ENCODE data around the gene KIZ.

DNA sequence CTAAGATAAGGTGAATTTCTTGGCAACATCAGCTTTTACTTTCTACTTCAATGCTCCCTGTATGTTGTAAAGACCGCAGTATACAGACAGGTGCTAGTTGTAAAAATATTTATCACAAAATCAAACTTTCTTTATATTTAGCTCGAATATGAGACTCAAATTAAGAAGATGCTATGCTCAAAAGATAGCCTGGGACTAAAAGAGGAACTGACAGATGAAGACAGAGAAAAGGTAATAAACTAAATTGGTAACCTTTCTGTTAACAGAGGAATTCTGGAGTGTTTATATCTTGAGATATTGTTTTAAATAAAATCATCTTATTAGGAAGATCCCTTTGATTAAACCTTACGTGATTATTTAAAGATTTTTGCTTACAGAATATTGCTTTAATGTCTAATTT lies 19.5 kb downstream of the KIZ start:
- TF ChIP-seq, protein P1, sequence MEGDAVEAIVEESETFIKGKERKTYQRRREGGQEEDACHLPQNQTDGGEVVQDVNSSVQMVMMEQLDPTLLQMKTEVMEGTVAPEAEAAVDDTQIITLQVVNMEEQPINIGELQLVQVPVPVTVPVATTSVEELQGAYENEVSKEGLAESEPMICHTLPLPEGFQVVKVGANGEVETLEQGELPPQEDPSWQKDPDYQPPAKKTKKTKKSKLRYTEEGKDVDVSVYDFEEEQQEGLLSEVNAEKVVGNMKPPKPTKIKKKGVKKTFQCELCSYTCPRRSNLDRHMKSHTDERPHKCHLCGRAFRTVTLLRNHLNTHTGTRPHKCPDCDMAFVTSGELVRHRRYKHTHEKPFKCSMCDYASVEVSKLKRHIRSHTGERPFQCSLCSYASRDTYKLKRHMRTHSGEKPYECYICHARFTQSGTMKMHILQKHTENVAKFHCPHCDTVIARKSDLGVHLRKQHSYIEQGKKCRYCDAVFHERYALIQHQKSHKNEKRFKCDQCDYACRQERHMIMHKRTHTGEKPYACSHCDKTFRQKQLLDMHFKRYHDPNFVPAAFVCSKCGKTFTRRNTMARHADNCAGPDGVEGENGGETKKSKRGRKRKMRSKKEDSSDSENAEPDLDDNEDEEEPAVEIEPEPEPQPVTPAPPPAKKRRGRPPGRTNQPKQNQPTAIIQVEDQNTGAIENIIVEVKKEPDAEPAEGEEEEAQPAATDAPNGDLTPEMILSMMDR (IDR thresholded peaks at IDR 0.05) = no peak
- TF ChIP-seq EZH2 (IDR thresholded peaks at IDR 0.05) (no peak), EZH2phosphoT487 (IDR thresholded peaks at IDR 0.05) (no peak)
